Neural cell (in vitro differentiated cells): ENCODE measurements around the gene HS6ST1.

Source experiments
- EP300 ChIP-seq: fragments of 450-650 bp; conservative IDR thresholded peaks from 2 replicates; pipeline ENCODE4 v1.6.1; 2014; ENCODE audit warnings: antibody characterized with exemption, mild to moderate bottlenecking, moderate library complexity; ENCODE audit not compliant: poor library complexity, severe bottlenecking
- EZH2 ChIP-seq: fragments of 200-600, 300-800 bp; shearing (Covaris generic), sonication (generic); IDR thresholded peaks from 2 replicates; pipeline ENCODE4 v1.6.1; 2014; ENCODE audit warnings: antibody characterized with exemption, low read length, borderline replicate concordance, mild to moderate bottlenecking; ENCODE audit not compliant: insufficient read depth, poor library complexity, severe bottlenecking
- POLR2AphosphoS5 ChIP-seq: IDR thresholded peaks from 2 replicates; pipeline ENCODE4 v1.6.1; 2012
- RAD21 ChIP-seq: fragments of 450-650 bp; conservative IDR thresholded peaks from 2 replicates; pipeline ENCODE4 v1.6.1; 2014; ENCODE audit warnings: antibody characterized with exemption, mild to moderate bottlenecking, moderate library complexity
- SMC3 ChIP-seq: fragments of 450-650 bp; conservative IDR thresholded peaks from 2 replicates; pipeline ENCODE4 v1.6.1; 2014; ENCODE audit warnings: antibody characterized with exemption, mild to moderate bottlenecking, moderate library complexity; ENCODE audit not compliant: poor library complexity
- TAF1 ChIP-seq: IDR thresholded peaks from 2 replicates; pipeline ENCODE4 v1.6.1; 2012; ENCODE audit warnings: low read depth
- TF ChIP-seq, protein P1 (sequence below): fragments of 450-650 bp; IDR thresholded peaks from 2 replicates; pipeline ENCODE4 v1.5.1; 2014; ENCODE audit warnings: antibody characterized with exemption, mild to moderate bottlenecking, moderate library complexity; ENCODE audit not compliant: poor library complexity, severe bottlenecking

- TF ChIP-seq SMC3 (no peak), EP300 (no peak), EZH2 (no peak), POLR2AphosphoS5 (no peak), TAF1 (no peak), RAD21 (no peak)
- TF ChIP-seq, protein P1, sequence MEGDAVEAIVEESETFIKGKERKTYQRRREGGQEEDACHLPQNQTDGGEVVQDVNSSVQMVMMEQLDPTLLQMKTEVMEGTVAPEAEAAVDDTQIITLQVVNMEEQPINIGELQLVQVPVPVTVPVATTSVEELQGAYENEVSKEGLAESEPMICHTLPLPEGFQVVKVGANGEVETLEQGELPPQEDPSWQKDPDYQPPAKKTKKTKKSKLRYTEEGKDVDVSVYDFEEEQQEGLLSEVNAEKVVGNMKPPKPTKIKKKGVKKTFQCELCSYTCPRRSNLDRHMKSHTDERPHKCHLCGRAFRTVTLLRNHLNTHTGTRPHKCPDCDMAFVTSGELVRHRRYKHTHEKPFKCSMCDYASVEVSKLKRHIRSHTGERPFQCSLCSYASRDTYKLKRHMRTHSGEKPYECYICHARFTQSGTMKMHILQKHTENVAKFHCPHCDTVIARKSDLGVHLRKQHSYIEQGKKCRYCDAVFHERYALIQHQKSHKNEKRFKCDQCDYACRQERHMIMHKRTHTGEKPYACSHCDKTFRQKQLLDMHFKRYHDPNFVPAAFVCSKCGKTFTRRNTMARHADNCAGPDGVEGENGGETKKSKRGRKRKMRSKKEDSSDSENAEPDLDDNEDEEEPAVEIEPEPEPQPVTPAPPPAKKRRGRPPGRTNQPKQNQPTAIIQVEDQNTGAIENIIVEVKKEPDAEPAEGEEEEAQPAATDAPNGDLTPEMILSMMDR: no peak
Observed at GRCh38 chr2:128261245-128262128, 57.2 kb downstream of the HS6ST1 start.
